Ovary (tissue), 9 donors: ENCODE measurements around the gene SLC9A1. TPM values are rescaled to one million over a fixed set of nuclear protein-coding genes. Genes with fewer than 3 reads are reported as not detected.

Experiments
- DNase-seq, 5 donors: peaks; one replicate each; pipeline ENCODE4 v3.0.0-alpha.2; 2019 to 2020
- H3K27ac ChIP-seq, 2 donors: fragments of 200-600 bp; one replicate each; pipeline versions ENCODE4 v1.5.1 to v1.8.0; 2019 to 2022
- H3K27me3 ChIP-seq: fragments of 200-600 bp; one replicate; pipeline ENCODE4 v1.8.0; 2022
- H3K36me3 ChIP-seq: fragments of 200-600 bp; sonication (generic); one replicate; pipeline ENCODE4 v1.5.1; 2019
- H3K4me1 ChIP-seq: one replicate; pipeline ENCODE4 v1.8.1; 2013; ENCODE audit warnings: mild to moderate bottlenecking, moderate library complexity; ENCODE audit not compliant: insufficient read depth
- H3K4me3 ChIP-seq: fragments of 200-600 bp; sonication (generic); one replicate; pipeline ENCODE4 v1.5.1; 2017
- H3K9me3 ChIP-seq, 2 donors: fragments of 200-600 bp in 1 of 2; sonication (generic) in 1 of 2; one replicate each; pipeline versions ENCODE4 v1.5.1 to v1.8.1; 2013 to 2019; ENCODE audit warnings: mild to moderate bottlenecking in 1 of 2, moderate library complexity in 1 of 2
- CTCF ChIP-seq, 3 donors: fragments of 450-650 bp in 2 of 3; fragments of 200-600 bp in 1 of 3; IDR thresholded peaks; one replicate each; pipeline versions ENCODE4 v1.5.1 to v1.8.0; 2016 to 2022; ENCODE audit warnings: antibody characterized with exemption in 3 of 3, mild to moderate bottlenecking in 1 of 3
- EP300 ChIP-seq: sonication (generic); formaldehyde crosslinking; IDR thresholded peaks from one replicate; pipeline ENCODE4 v1.6.1; 2017; ENCODE audit warnings: antibody characterized with exemption
- POLR2A ChIP-seq: fragments of 450-650 bp; IDR thresholded peaks from one replicate; pipeline ENCODE4 v1.6.1; 2017; ENCODE audit warnings: antibody characterized with exemption, mild to moderate bottlenecking, moderate library complexity
- WGBS, 3 donors: extraction: QIAGEN DNeasy Blood & Tissue Kit in 1 of 3; methylation state at CpG; one replicate each; pipeline versions ENCODE4 v1.1.5 to v1.1.7; 2013 to 2017; 5-methylcytosine and 5-hydroxymethylcytosine counted together
- intact Hi-C, 4 donors: fragments of 100-400 bp; cut with DNase I; formaldehyde crosslinking; loops; one replicate each; pipeline versions ENCODE4 v1.11.0 to v1.15.1; 2022 to 2023
- polyA plus RNA-seq, 2 donors: library from polyadenylated mRNA; stranded (reverse); fragments of 200-250 nt in 1 of 2; fragments of 350-450 nt in 1 of 2; fragmentation: Illumina TruSeq in 1 of 2; extraction: RNeasy Lipid Tissue Mini Kit (QIAGEN cat#74804) in 1 of 2; gene quantifications; one replicate each; pipeline ENCODE4 v1.2.3, GENCODE V29; 2013 to 2014
- total RNA-seq, 7 donors: library from RNA; depleted of rRNA in 2 of 7; stranded (reverse); fragments of >200 nt in 2 of 7; fragmentation: NEBNext Ultra II Directional in 3 of 7; extraction: Animal tissue kit (Norgen Biotek cat#: 25700) in 3 of 7; gene quantifications; one replicate each; pipeline versions ENCODE4 v1.1.0 to v1.2.4, GENCODE V29; 2016 to 2023
- donor health status: DM: no; HTN: no; CAD: no; lungs with moderate emphysema.
- donor health status: DM: no; HTN: no; CAD: no.
- donor health status: Bipolar disorder and iron deficiency.
- donor health status: DM: yes; HTN: yes; CAD: no.
- donor health status: DM: no; HTN: no; CAD: no.
- donor health status: DM: yes; HTN: yes; CAD: no.

Gene SLC9A1
- total and polyA plus RNA-seq, 9 donors, result 8.6 to 33.7 (median 14.8) TPM

GRCh38 chr1:27162090-27162489 lies 7.2 kb upstream of the SLC9A1 start:
- intact Hi-C loops, result no loop called here
- no peak overlapping the region for H3K27ac ChIP-seq
- H3K4me1 ChIP-seq, result no peaks in the 10 kb centered on the region
- DNase-seq, result no peak
- no peaks in the 10 kb centered on the region for H3K36me3 ChIP-seq
- no peak overlapping the region for H3K4me3 ChIP-seq
- TF ChIP-seq EP300, result no peak
- TF ChIP-seq POLR2A, result no peak
- TF ChIP-seq CTCF (IDR thresholded peaks at IDR 0.05), result no peak
- no peaks in the 10 kb centered on the region for H3K27me3 ChIP-seq
- WGBS, 3 donors, result 95 to 97% (median 96%) methylated on average over 4 of the region's 4 CpGs
- no peaks in the 10 kb centered on the region for H3K9me3 ChIP-seq

- intact Hi-C loops, result no loop called here
- no peak for DNase-seq
- WGBS, 3 donors, result 88 to 90% (median 89%) methylated on average over 5 of the region's 5 CpGs
- no peak overlapping the region for H3K4me3 ChIP-seq
- no peaks in the 10 kb centered on the region for H3K27me3 ChIP-seq
- no peaks in the 10 kb centered on the region for H3K36me3 ChIP-seq
- H3K9me3 ChIP-seq, result no peaks in the 10 kb centered on the region
- no peak overlapping the region for H3K27ac ChIP-seq
- TF ChIP-seq POLR2A, result no peak
- no peak for TF ChIP-seq EP300
- no peak for TF ChIP-seq CTCF (IDR thresholded peaks at IDR 0.05)
- H3K4me1 ChIP-seq, result no peaks in the 10 kb centered on the region
Measured at GRCh38 chr1:27161594-27161993, 6.7 kb upstream of the SLC9A1 start.

GRCh38 chr1:27157194-27157593 lies 2.3 kb upstream of the SLC9A1 start:
- DNase-seq, result no peak
- H3K36me3 ChIP-seq, result no peaks in the 10 kb centered on the region
- WGBS, 3 donors, result 87 to 94% (median 90%) methylated on average over 3 of the region's 3 CpGs
- H3K27me3 ChIP-seq, result no peaks in the 10 kb centered on the region
- peaks cover 15% of the 10 kb centered on the region for H3K4me1 ChIP-seq
- intact Hi-C loops, result no loop called here
- H3K4me3 ChIP-seq, result no peak overlapping the region
- no peak for TF ChIP-seq CTCF (IDR thresholded peaks at IDR 0.05)
- TF ChIP-seq EP300, result no peak
- TF ChIP-seq POLR2A, result no peak
- no peak overlapping the region for H3K27ac ChIP-seq
- no peaks in the 10 kb centered on the region for H3K9me3 ChIP-seq

- no peaks in the 10 kb centered on the region for H3K36me3 ChIP-seq
- no peaks in the 10 kb centered on the region for H3K9me3 ChIP-seq
- no peak for DNase-seq
- intact Hi-C loops, result loop anchor here in 2 of 4 donors (2.0 to 5.0 kb wide), 2 partner anchors 36 to 42 kb away; no protein-coding TSS in a partner anchor
- H3K4me1 ChIP-seq, result peaks cover 16% of the 10 kb centered on the region
- TF ChIP-seq EP300 (no peak), CTCF (IDR thresholded peaks at IDR 0.05) (no peak), POLR2A (no peak)
- no peaks in the 10 kb centered on the region for H3K27me3 ChIP-seq
- peak overlapping the region; percentile 71 for H3K4me3 ChIP-seq
- 2 to 3% (median 2%) methylated on average over 20 of the region's 20 CpGs for WGBS, 3 donors
- H3K27ac ChIP-seq, result peak overlapping the region; percentile 42 to 78
Measured at GRCh38 chr1:27154469-27154990, 395 bp downstream of the SLC9A1 start.
